Retina (tissue), 1 donor: Measurements from ENCODE around the gene OR2V2.

Experiments
- DNase-seq: peaks from one replicate; pipeline ENCODE4 v3.0.0-alpha.2; 2016

OR2V2 gene

GRCh38 chr5:181191526-181192336, 44.3 kb downstream of the OR2V2 start:
- DNase-seq: peak; percentile 100

GRCh38 chr5:181192337-181193046, 45.1 kb downstream of the OR2V2 start:
- DNase-seq: peak; percentile 25

GRCh38 chr5:181193656-181194055, 46.3 kb downstream of the OR2V2 start:
- DNase-seq: no peak

GRCh38 chr5:181194489-181195248, 47.3 kb downstream of the OR2V2 start:
- DNase-seq: no peak

- no peak for DNase-seq
Observed at GRCh38 chr5:181195249-181195761, 47.9 kb downstream of the OR2V2 start.

GRCh38 chr5:181197326-181197951, 50.1 kb downstream of the OR2V2 start:
- DNase-seq: no peak

- DNase-seq: no peak
Observed at GRCh38 chr5:181198106-181198685, 50.8 kb downstream of the OR2V2 start.

GRCh38 chr5:181198905-181199519, 51.6 kb downstream of the OR2V2 start:
- no peak for DNase-seq

GRCh38 chr5:181199881-181200638, 52.7 kb downstream of the OR2V2 start:
- DNase-seq: no peak

- DNase-seq: no peak
Observed at GRCh38 chr5:181200816-181201215, 53.4 kb downstream of the OR2V2 start.

GRCh38 chr5:181203093-181203711, 55.8 kb downstream of the OR2V2 start:
- no peak for DNase-seq

- DNase-seq: no peak
Observed at GRCh38 chr5:181203777-181204112, 56.4 kb downstream of the OR2V2 start.

- peak; percentile 53 for DNase-seq
Observed at GRCh38 chr5:181204113-181204825, 56.9 kb downstream of the OR2V2 start.

- DNase-seq: peak; percentile 66
Observed at GRCh38 chr5:181204826-181205760, 57.7 kb downstream of the OR2V2 start, which contains the start of gene TRIM7. Gene TRIM7 (minus strand): TSS chr5:181205196. CDS start chr5:181205110, 86 bp downstream.

GRCh38 chr5:181205761-181206649, 58.6 kb downstream of the OR2V2 start:
- DNase-seq: peak; percentile 72

GRCh38 chr5:181207214-181207959, 60.0 kb downstream of the OR2V2 start:
- DNase-seq: peak; percentile 79

GRCh38 chr5:181207960-181208253, 60.5 kb downstream of the OR2V2 start:
- DNase-seq: no peak
